SU-DHL-6 (cell line): ENCODE measurements around the gene TMEM119.
"Not testable (repeated sequence)": the region's sequence is repeated elsewhere in the genome, so short reads cannot be mapped to it uniquely, and the experiment has no call there.

ENCODE experiments used
- CTCF ChIP-seq: fragments of 200-600 bp; sonication (generic); IDR thresholded peaks from one replicate; pipeline ENCODE4 v1.5.1; 2017; ENCODE audit warnings: antibody characterized with exemption, mild to moderate bottlenecking, low read length, moderate library complexity; ENCODE audit not compliant: insufficient read depth, poor library complexity, severe bottlenecking
- EZH2phosphoT487 ChIP-seq: fragments of 200-600 bp; sonication (generic), shearing (Covaris generic); conservative IDR thresholded peaks from 2 replicates; pipeline ENCODE4 v1.6.1; 2018; ENCODE audit warnings: mild to moderate bottlenecking, antibody characterized with exemption, low read length, moderate library complexity, mixed read lengths

DNA sequence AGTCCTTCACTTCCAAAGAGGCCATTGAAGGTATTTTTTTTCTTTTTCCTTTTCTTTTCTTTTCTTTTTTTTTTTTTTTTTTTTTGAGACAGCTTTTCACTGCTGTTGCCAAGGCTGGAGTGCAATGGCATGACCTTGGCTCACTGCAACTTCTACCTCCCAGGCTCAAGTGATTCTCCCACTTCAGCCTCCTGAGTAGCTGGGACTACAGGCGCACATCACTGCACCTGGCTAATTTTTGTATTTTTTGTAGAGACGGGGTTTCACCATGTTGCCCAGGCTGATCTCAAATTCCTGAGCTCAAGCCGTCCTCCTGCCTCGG is 21.0 kb upstream of the TMEM119 start:
- not testable (repeated sequence) for TF ChIP-seq CTCF, EZH2phosphoT487
